ENCODE data around the gene TRAF3. TPM values are rescaled to one million over a fixed set of nuclear protein-coding genes. Genes with fewer than 3 reads are reported as not detected.

TRAF3 gene
- polyA plus RNA-seq, 1 of the 3 experiments (the other 2 are of a cell fraction), result 17.9 TPM

DNA sequence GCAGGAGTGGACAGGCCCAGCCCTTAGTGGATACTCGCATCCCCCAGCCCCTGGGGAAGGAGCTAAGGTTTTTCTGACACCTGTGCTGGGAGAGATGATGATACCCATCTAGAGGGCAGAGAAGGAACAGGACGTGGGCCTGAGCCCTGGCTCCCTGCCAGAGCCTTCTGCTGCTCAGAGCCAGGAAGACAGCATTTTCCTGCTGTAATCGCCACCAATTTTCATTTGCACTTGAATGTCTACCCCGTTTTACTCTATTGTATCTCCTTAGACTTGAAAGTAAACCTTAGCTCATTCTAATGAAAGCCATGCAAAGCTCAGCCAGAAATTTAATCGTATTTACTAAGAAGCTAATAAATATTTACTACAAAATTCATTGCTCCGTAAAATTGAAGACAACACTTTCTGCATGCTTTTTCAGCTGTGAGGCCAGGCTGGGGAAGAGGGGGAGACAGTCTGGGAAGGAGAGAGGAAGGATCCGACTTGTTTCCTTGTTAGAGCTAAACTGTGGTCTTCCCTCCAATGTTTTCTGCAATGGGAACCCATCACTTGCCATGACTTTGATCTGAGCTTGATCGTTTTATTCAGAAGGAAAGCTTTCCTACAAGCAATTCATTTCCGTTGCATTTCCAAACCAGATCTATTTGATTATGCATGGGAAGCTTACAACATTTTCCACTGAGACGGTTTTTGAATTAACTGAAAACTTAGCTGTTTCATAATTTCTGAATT lies 17.6 kb upstream of the TRAF3 start:
- DNase-seq, result no peak
- Histone ChIP-seq H3K27ac (ENCODE audit: low read depth in 2 of 2, low read length in 1 of 2) (no peak overlapping the region), H3F3A (replicated peaks; ENCODE audit: insufficient read depth) (no peaks in the 10 kb centered on the region), H3K36me3 (replicated peaks in 1 of 2; ENCODE audit: control insufficient read depth in 1 of 2, insufficient read depth in 2 of 2, low read length in 1 of 2) (no peaks in the 10 kb centered on the region), H3K9me2 (no peaks in the 10 kb centered on the region), H3K4me3 (ENCODE audit: low read depth in 2 of 2, low read length in 1 of 2) (no peak overlapping the region), H2AFZ (ENCODE audit: low read depth) (no peak overlapping the region), H3K9ac (no peak overlapping the region), H3K79me2 (ENCODE audit: insufficient read depth) (no peaks in the 10 kb centered on the region), H4K20me1 (ENCODE audit: insufficient read depth) (no peaks in the 10 kb centered on the region), H3K27me3 (ENCODE audit: insufficient read depth) (no peaks in the 10 kb centered on the region), H3K9me3 (no peaks in the 10 kb centered on the region), H3K4me2 (no peak overlapping the region), H3K4me1 (ENCODE audit: control insufficient read depth in 1 of 2, insufficient read depth in 2 of 2, low read depth in 1 of 2, low read length in 1 of 2) (no peaks in the 10 kb centered on the region; a peak in 1 of 4 replicates)
- CTCF ChIA-PET, result interaction anchor here (0.7 to 1.5 kb wide), 5 partner anchors 9 to 172 kb away, joined by 3 to 4 read pairs (median 3); no protein-coding TSS in a partner anchor
- POLR2A ChIA-PET, result no interaction called here
- no peak for TF ChIP-seq YY1 (IDR thresholded peaks at IDR 0.05; ENCODE audit: low read depth)
- no peak for TF ChIP-seq NRF1 (IDR thresholded peaks at IDR 0.05; ENCODE audit: low read depth, low read length)
- TF ChIP-seq POLR2AphosphoS5 (IDR thresholded peaks at IDR 0.05; ENCODE audit: low read depth, low read length), result no peak
- TF ChIP-seq RCOR1 (IDR thresholded peaks at IDR 0.05; ENCODE audit: low read length), result no peak
- TF ChIP-seq, protein P1, sequence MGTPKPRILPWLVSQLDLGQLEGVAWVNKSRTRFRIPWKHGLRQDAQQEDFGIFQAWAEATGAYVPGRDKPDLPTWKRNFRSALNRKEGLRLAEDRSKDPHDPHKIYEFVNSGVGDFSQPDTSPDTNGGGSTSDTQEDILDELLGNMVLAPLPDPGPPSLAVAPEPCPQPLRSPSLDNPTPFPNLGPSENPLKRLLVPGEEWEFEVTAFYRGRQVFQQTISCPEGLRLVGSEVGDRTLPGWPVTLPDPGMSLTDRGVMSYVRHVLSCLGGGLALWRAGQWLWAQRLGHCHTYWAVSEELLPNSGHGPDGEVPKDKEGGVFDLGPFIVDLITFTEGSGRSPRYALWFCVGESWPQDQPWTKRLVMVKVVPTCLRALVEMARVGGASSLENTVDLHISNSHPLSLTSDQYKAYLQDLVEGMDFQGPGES (IDR thresholded peaks at IDR 0.05; ENCODE audit: low read depth, low read length), result no peak
- no peak for TF ChIP-seq FOXM1 (IDR thresholded peaks at IDR 0.05; ENCODE audit: low read depth)
- TF ChIP-seq, protein P2, sequence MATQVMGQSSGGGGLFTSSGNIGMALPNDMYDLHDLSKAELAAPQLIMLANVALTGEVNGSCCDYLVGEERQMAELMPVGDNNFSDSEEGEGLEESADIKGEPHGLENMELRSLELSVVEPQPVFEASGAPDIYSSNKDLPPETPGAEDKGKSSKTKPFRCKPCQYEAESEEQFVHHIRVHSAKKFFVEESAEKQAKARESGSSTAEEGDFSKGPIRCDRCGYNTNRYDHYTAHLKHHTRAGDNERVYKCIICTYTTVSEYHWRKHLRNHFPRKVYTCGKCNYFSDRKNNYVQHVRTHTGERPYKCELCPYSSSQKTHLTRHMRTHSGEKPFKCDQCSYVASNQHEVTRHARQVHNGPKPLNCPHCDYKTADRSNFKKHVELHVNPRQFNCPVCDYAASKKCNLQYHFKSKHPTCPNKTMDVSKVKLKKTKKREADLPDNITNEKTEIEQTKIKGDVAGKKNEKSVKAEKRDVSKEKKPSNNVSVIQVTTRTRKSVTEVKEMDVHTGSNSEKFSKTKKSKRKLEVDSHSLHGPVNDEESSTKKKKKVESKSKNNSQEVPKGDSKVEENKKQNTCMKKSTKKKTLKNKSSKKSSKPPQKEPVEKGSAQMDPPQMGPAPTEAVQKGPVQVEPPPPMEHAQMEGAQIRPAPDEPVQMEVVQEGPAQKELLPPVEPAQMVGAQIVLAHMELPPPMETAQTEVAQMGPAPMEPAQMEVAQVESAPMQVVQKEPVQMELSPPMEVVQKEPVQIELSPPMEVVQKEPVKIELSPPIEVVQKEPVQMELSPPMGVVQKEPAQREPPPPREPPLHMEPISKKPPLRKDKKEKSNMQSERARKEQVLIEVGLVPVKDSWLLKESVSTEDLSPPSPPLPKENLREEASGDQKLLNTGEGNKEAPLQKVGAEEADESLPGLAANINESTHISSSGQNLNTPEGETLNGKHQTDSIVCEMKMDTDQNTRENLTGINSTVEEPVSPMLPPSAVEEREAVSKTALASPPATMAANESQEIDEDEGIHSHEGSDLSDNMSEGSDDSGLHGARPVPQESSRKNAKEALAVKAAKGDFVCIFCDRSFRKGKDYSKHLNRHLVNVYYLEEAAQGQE (IDR thresholded peaks at IDR 0.05; ENCODE audit: low read depth, low read length), result no peak
- TF ChIP-seq, protein P3, sequence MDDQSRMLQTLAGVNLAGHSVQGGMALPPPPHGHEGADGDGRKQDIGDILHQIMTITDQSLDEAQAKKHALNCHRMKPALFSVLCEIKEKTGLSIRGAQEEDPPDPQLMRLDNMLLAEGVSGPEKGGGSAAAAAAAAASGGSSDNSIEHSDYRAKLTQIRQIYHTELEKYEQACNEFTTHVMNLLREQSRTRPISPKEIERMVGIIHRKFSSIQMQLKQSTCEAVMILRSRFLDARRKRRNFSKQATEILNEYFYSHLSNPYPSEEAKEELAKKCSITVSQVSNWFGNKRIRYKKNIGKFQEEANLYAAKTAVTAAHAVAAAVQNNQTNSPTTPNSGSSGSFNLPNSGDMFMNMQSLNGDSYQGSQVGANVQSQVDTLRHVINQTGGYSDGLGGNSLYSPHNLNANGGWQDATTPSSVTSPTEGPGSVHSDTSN (IDR thresholded peaks at IDR 0.05), result no peak
- no peak for TF ChIP-seq SIN3A (IDR thresholded peaks at IDR 0.05; ENCODE audit: borderline replicate concordance, low read depth, low read length)
- no peak for TF ChIP-seq TCF12 (IDR thresholded peaks at IDR 0.05)
- TF ChIP-seq CHD2 (IDR thresholded peaks at IDR 0.05; ENCODE audit: low read length, partially characterized antibody), result no peak
- TF ChIP-seq TAF1 (IDR thresholded peaks at IDR 0.05; ENCODE audit: borderline replicate concordance, low read depth, low read length), result no peak
- TF ChIP-seq MEF2A (IDR thresholded peaks at IDR 0.05; ENCODE audit: borderline replicate concordance, low read depth), result no peak
- no peak for TF ChIP-seq MXI1 (IDR thresholded peaks at IDR 0.05; ENCODE audit: low read depth, low read length)
- TF ChIP-seq FOXJ3 (CRISPR knock-in tag; IDR thresholded peaks at IDR 0.05), result no peak
- TF ChIP-seq, protein P4, sequence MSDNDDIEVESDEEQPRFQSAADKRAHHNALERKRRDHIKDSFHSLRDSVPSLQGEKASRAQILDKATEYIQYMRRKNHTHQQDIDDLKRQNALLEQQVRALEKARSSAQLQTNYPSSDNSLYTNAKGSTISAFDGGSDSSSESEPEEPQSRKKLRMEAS (IDR thresholded peaks at IDR 0.05; ENCODE audit: low read depth), result no peak
- no peak for TF ChIP-seq NFIC (IDR thresholded peaks at IDR 0.05; ENCODE audit: borderline replicate concordance)
- no peak for TF ChIP-seq RXRA (IDR thresholded peaks at IDR 0.05; ENCODE audit: borderline replicate concordance, low read depth)
- no peak for TF ChIP-seq CTCF (IDR thresholded peaks at IDR 0.05)
- 77% methylated on average over 10 of the region's 10 CpGs for WGBS (ENCODE audit: low lambda C conversion rate)

All from SK-N-SH (cell line).